HCT116 (cell line): ENCODE data around the gene DSTYK. TPM values are rescaled to one million over a fixed set of nuclear protein-coding genes. Genes with fewer than 3 reads are reported as not detected.
A peak's percentile ranks its signal among the peaks of the same experiment; 100 is the strongest.

Source experiments
- ATAC-seq: fragments of 200-7000 bp; cut with Tn5 transposase; 2 replicates; pipeline ENCODE4 v1.9.1; 2020; ENCODE audit warnings: mild to moderate bottlenecking, moderate library complexity
- BruUV-seq: library from RNA; stranded (reverse); fragments of 400-500 nt; replicated peaks from 2 replicates; lab custom pipeline; 2021; lab: Mats Ljungman, UMichigan
- CTCF ChIA-PET: fragments of 300-600 bp; sonication (Branson Sonifier 250); formaldehyde crosslinking; loops from one replicate; lab custom pipeline; 2021; ENCODE audit warnings: antibody characterized with exemption; lab: Charles Lee
- POLR2A ChIA-PET: fragments of 300-600, 350-600 bp; sonication (Branson Sonifier 250); formaldehyde crosslinking; loops from one replicate; lab custom pipeline; 2021; ENCODE audit warnings: antibody characterized with exemption; lab: Charles Lee
- RAD21 ChIA-PET, 2 experiments: fragments of 300-600 bp; sonication (Branson Sonifier 250); formaldehyde crosslinking; loops; one replicate each; lab custom pipeline; 2023; ENCODE audit warnings: low total read pairs in 2 of 2; ENCODE audit not compliant: uncharacterized antibody in 2 of 2, unreplicated experiment in 2 of 2, low non-redundant PET in 1 of 2; lab: Charles Lee
- DNase-seq: peaks from one replicate; pipeline ENCODE4 v3.0.0-alpha.2; 2010; ENCODE audit warnings: low read depth, low spot score
- H2AFZ ChIP-seq: fragments of 200-600 bp; shearing (Covaris generic), sonication (generic); 2 replicates; pipeline ENCODE4 v1.6.1; 2017; ENCODE audit warnings: low read depth, mixed run types, mixed read lengths, antibody characterized with exemption, low read length; ENCODE audit not compliant: poor library complexity, severe bottlenecking
- H3K27ac ChIP-seq: 2 replicates; pipeline ENCODE4 v1.5.1; 2012; ENCODE audit warnings: low read depth, low read length
- H3K27me3 ChIP-seq: fragments of 200-600 bp; sonication (generic); 2 replicates; pipeline ENCODE4 v1.6.1; 2016; ENCODE audit warnings: mixed run types, low read length, mixed read lengths; ENCODE audit not compliant: insufficient read depth
- H3K36me3 ChIP-seq, 2 experiments: fragments of 200-500 bp in 1 of 2; fragments of 200-600 bp in 1 of 2; sonication (Bioruptor generic) in 1 of 2; sonication (generic) in 1 of 2; 2 replicates each; pipeline versions ENCODE4 v1.5.1 to v1.6.1; 2014 to 2016; ENCODE audit warnings: low read length in 2 of 2, inconsistent platforms in 1 of 2, mixed read lengths in 1 of 2, mixed run types in 1 of 2; ENCODE audit not compliant: insufficient read depth in 2 of 2, control insufficient read depth in 1 of 2
- H3K4me1 ChIP-seq, 2 experiments: fragments of 200-600 bp in 1 of 2; sonication (generic) in 1 of 2; 2 replicates each; pipeline versions ENCODE4 v1.5.1 to v1.6.1; 2012 to 2017; ENCODE audit warnings: low read length in 2 of 2, inconsistent platforms in 1 of 2, mild to moderate bottlenecking in 1 of 2, mixed read lengths in 1 of 2, mixed run types in 1 of 2, moderate library complexity in 1 of 2; ENCODE audit not compliant: insufficient read depth in 2 of 2, control insufficient read depth in 1 of 2
- H3K4me2 ChIP-seq: fragments of 200-600 bp; sonication (generic); 2 replicates; pipeline ENCODE4 v1.6.1; 2017; ENCODE audit warnings: mixed run types, low read length, mixed read lengths
- H3K4me3 ChIP-seq, 2 experiments: fragments of 200-600 bp in 1 of 2; sonication (generic) in 1 of 2; replicated peaks in 1 of 2; 2 replicates each; pipeline ENCODE4 v1.5.1; 2011 to 2016; ENCODE audit warnings: low read length in 2 of 2, control low read depth in 1 of 2, low read depth in 1 of 2, mild to moderate bottlenecking in 1 of 2, mixed read lengths in 1 of 2, mixed run types in 1 of 2
- H3K79me2 ChIP-seq: fragments of 200-600 bp; sonication (generic); 2 replicates; pipeline ENCODE4 v1.6.1; 2017; ENCODE audit warnings: mild to moderate bottlenecking, mixed run types, low read length, moderate library complexity, mixed read lengths; ENCODE audit not compliant: insufficient read depth
- H3K9ac ChIP-seq: fragments of 200-600 bp; sonication (generic); 2 replicates; pipeline ENCODE4 v1.6.1; 2016; ENCODE audit warnings: low read length, mixed read lengths
- H3K9me2 ChIP-seq: fragments of 200-600 bp; sonication (generic), shearing (Covaris generic); 2 replicates; pipeline ENCODE4 v1.6.1; 2017; ENCODE audit warnings: mixed run types, mild to moderate bottlenecking, moderate library complexity; ENCODE audit not compliant: insufficient read depth
- H3K9me3 ChIP-seq, 2 experiments: fragments of 200-500 bp in 1 of 2; fragments of 200-600 bp in 1 of 2; sonication (Bioruptor generic) in 1 of 2; sonication (generic) in 1 of 2; 2 replicates each; pipeline ENCODE4 v1.6.1; 2014 to 2017; ENCODE audit warnings: low read length in 2 of 2, mixed read lengths in 2 of 2, inconsistent platforms in 1 of 2, low read depth in 1 of 2, mild to moderate bottlenecking in 1 of 2, mixed run types in 1 of 2, moderate library complexity in 1 of 2; ENCODE audit not compliant: control insufficient read depth in 1 of 2, insufficient read depth in 1 of 2
- H4K20me1 ChIP-seq: fragments of 200-600 bp; sonication (generic), shearing (Covaris generic); 2 replicates; pipeline ENCODE4 v1.6.1; 2017; ENCODE audit warnings: mixed run types, mild to moderate bottlenecking, moderate library complexity; ENCODE audit not compliant: insufficient read depth
- CEBPB ChIP-seq: IDR thresholded peaks from 2 replicates; pipeline ENCODE4 v1.6.1; 2012; ENCODE audit warnings: low read depth
- EGR1 ChIP-seq: IDR thresholded peaks from 2 replicates; pipeline ENCODE4 v1.6.1; 2012; ENCODE audit warnings: low read depth
- EZH2phosphoT487 ChIP-seq: fragments of 200-600 bp; IDR thresholded peaks from 2 replicates; pipeline ENCODE4 v1.6.1; 2018; ENCODE audit warnings: antibody characterized with exemption, borderline replicate concordance
- FOSL1 ChIP-seq: IDR thresholded peaks from 2 replicates; pipeline ENCODE4 v1.6.1; 2012; ENCODE audit warnings: low read depth
- JUND ChIP-seq: IDR thresholded peaks from 2 replicates; pipeline ENCODE4 v1.6.1; 2012
- POLR2A ChIP-seq: IDR thresholded peaks from 2 replicates; pipeline ENCODE4 v1.7.0; 2011; ENCODE audit warnings: borderline replicate concordance; ENCODE audit not compliant: insufficient read depth, insufficient read length; ENCODE audit errors: extremely low read depth
- POLR2AphosphoS5 ChIP-seq: IDR thresholded peaks from 2 replicates; pipeline ENCODE4 v1.6.1; 2011; ENCODE audit warnings: mild to moderate bottlenecking, low read depth, low read length, moderate library complexity
- RAD21 ChIP-seq: IDR thresholded peaks from 2 replicates; pipeline ENCODE4 v1.6.1; 2012; ENCODE audit warnings: low read depth, mild to moderate bottlenecking
- SP1 ChIP-seq: IDR thresholded peaks from 2 replicates; pipeline ENCODE4 v1.6.1; 2012; ENCODE audit warnings: low read depth
- SRF ChIP-seq: IDR thresholded peaks from 2 replicates; pipeline ENCODE4 v1.6.1; 2012; ENCODE audit warnings: low read depth
- ZFX ChIP-seq: fragments of 450-650 bp; IDR thresholded peaks from 2 replicates; pipeline ENCODE4 v1.6.1; 2017
- intact Hi-C: fragments of 100-400 bp; cut with micrococcal nuclease; formaldehyde crosslinking; loops from 2 replicates; pipeline ENCODE4 v1.10.0; 2022
- total RNA-seq: library from RNA; stranded (reverse); gene quantifications from one replicate; pipeline ENCODE4 v1.2.1, GENCODE V29; 2021; ENCODE audit not compliant: unreplicated experiment

Gene DSTYK
- total RNA-seq, 1 experiment from 2014 or later: 6.6 TPM

- ATAC-seq (no peak), DNase-seq (no peak)
- CTCF ChIA-PET: no interaction called here
- Histone ChIP-seq H3K4me3 (no peak overlapping the region), H3K36me3 (no peaks in the 10 kb centered on the region), H3K9ac (no peak overlapping the region), H2AFZ (no peak overlapping the region), H3K27ac (no peak overlapping the region), H3K4me1 (peaks cover 15 to 28% of the 10 kb centered on the region in 2 experiments), H3K79me2 (peaks cover 4% of the 10 kb centered on the region; the same call in 1 of the 2 replicates), H3K27me3 (no peaks in the 10 kb centered on the region), H3K9me2 (no peaks in the 10 kb centered on the region), H3K4me2 (no peak overlapping the region), H3K9me3 (no peaks in the 10 kb centered on the region), H4K20me1 (no peaks in the 10 kb centered on the region)
- RAD21 ChIA-PET: no interaction called here
- no TSS peak for BruUV-seq
- no peak for TF ChIP-seq FOSL1
- TF ChIP-seq SP1: no peak
- no peak for TF ChIP-seq SRF
- TF ChIP-seq POLR2A: no peak
- TF ChIP-seq ZFX: no peak
- no peak for TF ChIP-seq CEBPB
- TF ChIP-seq POLR2AphosphoS5: no peak
- TF ChIP-seq RAD21: no peak
- no peak for TF ChIP-seq EZH2phosphoT487
- intact Hi-C loops: no loop called here
- POLR2A ChIA-PET: no interaction called here
Measured at GRCh38 chr1:205179842-205180241, 31.7 kb downstream of the DSTYK start.

GRCh38 chr1:205172729-205173366 lies 38.7 kb downstream of the DSTYK start:
- peak; percentile 42 for DNase-seq
- no TSS peak for BruUV-seq
- no peak overlapping the region for H3K9ac ChIP-seq
- H4K20me1 ChIP-seq: no peaks in the 10 kb centered on the region
- ChIA-PET CTCF (no interaction called here), POLR2A (no interaction called here), RAD21 (no interaction called here)
- H3K9me3 ChIP-seq: no peaks in the 10 kb centered on the region
- peaks cover 15 to 32% of the 10 kb centered on the region in 2 experiments for H3K4me1 ChIP-seq
- H3K9me2 ChIP-seq: no peaks in the 10 kb centered on the region
- intact Hi-C loops: no loop called here
- peaks cover 1% of the 10 kb centered on the region; the same call in 1 of the 2 replicates for H3K79me2 ChIP-seq
- no peak overlapping the region; the same call in 1 of the 2 replicates for H3K27ac ChIP-seq
- H2AFZ ChIP-seq: no peak overlapping the region
- no peaks in the 10 kb centered on the region for H3K27me3 ChIP-seq
- TF ChIP-seq FOSL1 (peak; percentile 55; the same call in 1 of the 2 replicates), EGR1 (no peak), RAD21 (no peak), JUND (peak; percentile 52; the same call in 1 of the 2 replicates), SP1 (peak; percentile 32; the same call in 1 of the 2 replicates), SRF (0 out of 2 replicates have a peak, but pooled peaks have one; percentile 27)
- H3K4me2 ChIP-seq: peak overlapping the region; percentile 43
- H3K36me3 ChIP-seq: no peaks in the 10 kb centered on the region
- ATAC-seq: peak; percentile 51
- H3K4me3 ChIP-seq: no peak overlapping the region
